BJ (cell line): ENCODE measurements around the gene CDS2. TPM values are rescaled to one million over a fixed set of nuclear protein-coding genes. Genes with fewer than 3 reads are reported as not detected.
A peak's percentile ranks its signal among the peaks of the same experiment; 100 is the strongest.

Experiments
- CTCF ChIA-PET: fragments of 350-600 bp; formaldehyde crosslinking; extraction: SDS; loops from one replicate; lab custom pipeline; 2021; ENCODE audit warnings: antibody characterized with exemption, inconsistent platforms; lab: Yijun Ruan, JAX
- POLR2A ChIA-PET: fragments of 300-600 bp; sonication (Branson Sonifier 250); formaldehyde crosslinking; extraction: SDS; loops from one replicate; lab custom pipeline; 2021; ENCODE audit warnings: antibody characterized with exemption; lab: Charles Lee
- DNase-seq: peaks from one replicate; pipeline ENCODE4 v3.0.0-alpha.2; 2011; ENCODE audit warnings: low read depth
- H3K27me3 ChIP-seq: 2 replicates; pipeline ENCODE4 v1.6.0; 2011; ENCODE audit warnings: low read length; ENCODE audit not compliant: control insufficient read depth, insufficient read depth
- H3K36me3 ChIP-seq: 2 replicates; pipeline ENCODE4 v1.5.1; 2011; ENCODE audit warnings: low read length; ENCODE audit not compliant: control insufficient read depth, insufficient read depth
- H3K4me3 ChIP-seq: 2 replicates; pipeline ENCODE4 v1.5.1; 2011; ENCODE audit warnings: low read depth, mild to moderate bottlenecking, control low read depth, low read length
- CTCF ChIP-seq: IDR thresholded peaks from 2 replicates; pipeline ENCODE4 v1.5.1; 2011; ENCODE audit warnings: low read depth, mild to moderate bottlenecking, control low read depth, inconsistent platforms, low read length, moderate library complexity; ENCODE audit not compliant: insufficient read depth
- polyA plus RNA-seq: library from polyadenylated mRNA; depleted of rRNA; stranded (reverse); fragments of >200 nt; gene quantifications from 2 replicates; pipeline ENCODE4 v1.2.3, GENCODE V29; 2011

CDS2 gene
- polyA plus RNA-seq, 1 experiment, result 25.2 TPM

GRCh38 chr20:5104479-5104878 is 22.3 kb upstream of the CDS2 start:
- POLR2A ChIA-PET, result no interaction called here
- CTCF ChIA-PET, result interaction anchor here (0.9 kb wide), 1 partner anchor 22 kb away, joined by 3 read pairs; no protein-coding TSS in a partner anchor
- no peak for DNase-seq
- TF ChIP-seq CTCF, result no peak
- Histone ChIP-seq H3K4me3 (no peak overlapping the region), H3K36me3 (peaks cover 11% of the 10 kb centered on the region), H3K27me3 (no peaks in the 10 kb centered on the region)

GRCh38 chr20:5109276-5109675 is 17.5 kb upstream of the CDS2 start:
- peaks cover 9% of the 10 kb centered on the region for H3K36me3 ChIP-seq
- no peak for DNase-seq
- no peaks in the 10 kb centered on the region for H3K27me3 ChIP-seq
- POLR2A ChIA-PET, result no interaction called here
- no peak overlapping the region for H3K4me3 ChIP-seq
- no peak for TF ChIP-seq CTCF
- CTCF ChIA-PET, result no interaction called here

GRCh38 chr20:5113615-5113986 is 13.2 kb upstream of the CDS2 start:
- POLR2A ChIA-PET, result no interaction called here
- peaks cover 7% of the 10 kb centered on the region for H3K36me3 ChIP-seq
- DNase-seq, result no peak
- CTCF ChIA-PET, result interaction anchor here (0.7 kb wide), 1 partner anchor 1068 kb away, joined by 3 read pairs; no protein-coding TSS in a partner anchor
- no peaks in the 10 kb centered on the region for H3K27me3 ChIP-seq
- peak overlapping the region; percentile 68 for H3K4me3 ChIP-seq
- no peak for TF ChIP-seq CTCF

GRCh38 chr20:5114403-5114802 is 12.4 kb upstream of the CDS2 start:
- no peak for DNase-seq
- Histone ChIP-seq H3K27me3 (no peaks in the 10 kb centered on the region), H3K36me3 (peaks cover 7% of the 10 kb centered on the region), H3K4me3 (no peak overlapping the region)
- POLR2A ChIA-PET, result no interaction called here
- CTCF ChIA-PET, result no interaction called here
- no peak for TF ChIP-seq CTCF

GRCh38 chr20:5116875-5117274 is 9.9 kb upstream of the CDS2 start:
- TF ChIP-seq CTCF, result no peak
- Histone ChIP-seq H3K27me3 (no peaks in the 10 kb centered on the region), H3K36me3 (peaks cover 4% of the 10 kb centered on the region; the same call in 1 of the 2 replicates), H3K4me3 (no peak overlapping the region)
- no peak for DNase-seq
- POLR2A ChIA-PET, result no interaction called here
- CTCF ChIA-PET, result interaction anchor here (1.1 kb wide), 1 partner anchor 106 kb away, joined by 3 read pairs; no protein-coding TSS in a partner anchor
